ENCODE results near the gene COL17A1.

The COL17A1 gene

DNA sequence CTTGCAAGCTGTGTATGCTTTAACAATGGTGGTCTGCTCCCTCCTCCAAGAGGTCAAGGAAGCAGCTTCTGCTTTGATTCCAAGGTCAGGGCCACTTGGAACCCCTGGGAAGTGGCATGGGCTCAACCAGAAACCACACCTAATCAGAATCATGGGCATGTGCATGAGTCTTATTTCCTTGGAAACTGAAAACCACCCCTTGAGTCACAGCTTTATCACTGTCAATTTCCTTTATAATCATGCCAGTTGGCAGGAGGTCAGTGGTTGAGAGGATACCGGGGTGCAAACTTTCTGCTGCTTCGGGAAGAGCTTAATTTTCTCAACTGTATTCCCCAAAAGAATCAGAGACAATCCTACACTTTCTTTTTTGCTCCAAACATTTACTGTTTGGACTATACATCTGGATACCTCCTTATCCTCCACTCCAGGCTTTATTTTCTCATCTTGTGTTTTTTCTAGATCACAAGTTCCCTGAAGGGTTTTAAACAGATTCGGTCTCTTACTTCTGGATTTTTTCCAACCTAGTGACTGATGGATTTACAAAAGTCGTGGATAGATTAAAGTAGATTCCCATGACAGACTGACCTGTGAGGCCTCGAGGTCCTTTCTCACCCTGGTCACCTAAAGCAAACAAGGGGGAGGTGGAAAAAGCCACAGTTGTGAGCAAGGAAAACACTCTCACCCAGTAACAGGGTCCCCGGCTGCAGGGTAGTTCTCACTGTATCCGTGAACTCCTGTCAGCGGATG is 36.0 kb downstream of the COL17A1 start:
- DNase-seq: no peak

DNA sequence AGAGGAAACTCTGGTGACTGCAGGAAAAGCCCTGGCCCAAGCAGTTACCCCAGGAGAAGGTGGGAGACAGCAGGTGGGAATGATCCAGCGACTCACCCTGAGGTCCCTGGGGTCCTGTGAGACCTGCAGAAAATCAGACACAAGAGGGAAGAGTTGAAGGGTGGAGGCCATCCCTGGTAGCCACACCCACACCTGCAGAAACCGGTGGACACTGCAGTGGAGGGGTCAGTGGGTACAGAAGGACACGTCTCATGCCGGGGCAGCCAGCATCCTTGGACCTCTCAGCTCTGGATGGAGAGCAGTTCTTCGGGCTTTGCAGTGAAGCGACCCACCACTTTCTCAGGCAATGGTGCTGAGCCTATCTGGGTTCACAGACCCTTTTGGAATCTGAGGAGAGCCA is 39.0 kb downstream of the COL17A1 start:
- DNase-seq: no peak

- peak; percentile 48 for DNase-seq
These were observed 40.3 kb downstream of the COL17A1 start for GRCh38 chr10:104045151-104046089.

GRCh38 chr10:104043854-104044253 is 41.8 kb downstream of the COL17A1 start:
- no peak for DNase-seq

GRCh38 chr10:104043185-104043830 is 42.4 kb downstream of the COL17A1 start:
- DNase-seq: no peak

- no peak for DNase-seq
These were observed 43.7 kb downstream of the COL17A1 start for GRCh38 chr10:104041891-104042535.

DNA sequence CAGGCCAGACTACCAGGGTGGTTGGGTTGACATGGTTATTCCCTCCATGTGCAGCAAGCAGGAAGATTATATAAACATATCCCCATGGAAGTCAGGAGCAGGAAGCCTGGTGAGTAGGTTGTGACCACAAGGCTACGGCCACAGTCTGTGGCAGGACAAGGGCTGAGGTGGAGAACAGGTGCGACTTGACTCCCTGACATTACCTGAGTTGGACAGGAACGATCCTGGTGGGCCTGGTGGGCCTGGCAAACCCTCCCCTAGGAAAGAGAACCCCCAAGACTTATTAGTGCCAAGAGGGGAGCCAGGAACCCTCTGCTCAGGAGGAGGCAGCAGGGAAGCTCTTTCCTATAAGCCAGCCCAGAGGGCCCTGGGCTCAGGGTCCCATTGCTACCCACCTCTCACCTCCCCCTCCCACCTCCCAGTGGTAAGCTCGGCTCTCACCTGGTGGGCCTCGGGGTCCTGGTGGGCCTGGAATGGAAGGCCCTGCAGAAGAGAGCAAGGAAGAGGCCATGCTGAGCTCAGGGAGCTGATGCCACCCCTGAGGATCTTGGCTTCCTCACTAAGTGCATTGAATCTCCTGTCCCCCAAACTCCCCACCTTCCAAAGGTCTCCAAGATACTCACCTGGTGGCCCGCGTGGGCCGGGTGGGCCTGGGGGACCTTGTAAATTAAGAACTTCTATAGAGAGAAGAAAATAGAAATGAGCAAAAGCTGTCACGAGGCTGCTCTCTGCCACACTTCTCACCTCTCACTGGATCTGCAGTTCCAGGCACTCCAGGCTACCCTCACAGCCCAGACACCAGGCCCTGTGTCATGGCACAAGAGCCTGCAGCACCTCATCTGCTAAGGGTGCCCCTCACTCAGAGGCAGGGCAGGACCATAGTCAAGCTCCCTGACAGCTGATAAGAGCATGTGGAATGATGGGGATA is 44.6 kb downstream of the COL17A1 start:
- no peak for DNase-seq

DNA sequence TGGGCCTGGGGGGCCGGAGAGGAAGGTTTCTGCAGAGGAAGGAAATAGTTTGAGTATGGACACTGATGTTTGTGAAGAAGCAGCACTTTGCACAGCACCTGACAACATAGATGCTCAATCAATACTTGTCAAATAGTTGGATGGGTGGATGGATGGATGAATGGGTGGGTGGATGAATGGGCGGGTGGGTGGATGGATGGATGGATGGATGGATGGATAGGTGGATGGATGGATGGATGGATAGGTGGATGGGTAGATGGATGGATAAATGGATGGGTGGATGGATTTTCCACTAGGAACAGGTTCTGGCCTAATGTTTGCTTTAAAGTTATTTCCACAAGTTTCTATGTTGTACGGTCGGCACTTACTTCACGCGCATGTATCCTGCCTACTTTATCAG is 45.3 kb downstream of the COL17A1 start:
- no peak for DNase-seq

DNA sequence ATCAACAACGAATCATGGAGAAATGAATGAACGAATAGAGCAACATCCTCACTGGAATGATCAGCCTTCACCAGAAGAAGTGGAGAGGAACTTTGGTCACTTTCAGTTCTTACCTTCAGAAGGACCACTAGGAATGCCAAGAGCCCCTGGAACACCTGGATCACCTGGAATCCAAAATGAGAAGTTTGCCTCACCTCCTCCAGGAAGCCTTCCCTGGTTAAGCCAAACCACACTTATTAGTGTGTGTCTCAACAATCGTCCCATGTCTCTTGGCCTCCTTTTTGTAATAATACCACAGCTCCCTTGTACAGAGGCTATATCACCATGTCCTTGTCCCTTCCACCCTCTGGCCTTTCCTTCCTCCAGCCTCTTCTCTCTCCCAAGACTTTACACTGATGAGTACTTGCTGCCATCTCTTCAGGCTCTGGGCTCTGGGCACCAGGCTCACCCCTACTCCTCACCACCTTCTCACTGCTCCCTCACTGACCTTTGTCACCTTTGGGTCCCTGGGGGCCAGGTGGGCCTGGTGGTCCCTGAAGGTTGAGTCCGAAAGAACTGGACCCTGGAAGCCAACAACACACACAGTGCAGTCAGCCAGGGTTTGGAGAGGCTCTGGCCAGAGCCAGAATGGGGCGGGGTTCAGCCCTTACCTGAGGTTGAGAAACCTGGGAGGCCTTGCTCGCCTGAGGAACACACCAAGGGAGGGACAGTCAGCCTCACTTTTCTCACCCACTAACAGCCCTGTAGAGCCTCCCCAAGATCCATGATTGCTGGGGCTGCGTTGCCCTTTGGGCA is 46.5 kb downstream of the COL17A1 start:
- no peak for DNase-seq

GRCh38 chr10:104038537-104038936 is 47.1 kb downstream of the COL17A1 start:
- no peak for DNase-seq

DNA sequence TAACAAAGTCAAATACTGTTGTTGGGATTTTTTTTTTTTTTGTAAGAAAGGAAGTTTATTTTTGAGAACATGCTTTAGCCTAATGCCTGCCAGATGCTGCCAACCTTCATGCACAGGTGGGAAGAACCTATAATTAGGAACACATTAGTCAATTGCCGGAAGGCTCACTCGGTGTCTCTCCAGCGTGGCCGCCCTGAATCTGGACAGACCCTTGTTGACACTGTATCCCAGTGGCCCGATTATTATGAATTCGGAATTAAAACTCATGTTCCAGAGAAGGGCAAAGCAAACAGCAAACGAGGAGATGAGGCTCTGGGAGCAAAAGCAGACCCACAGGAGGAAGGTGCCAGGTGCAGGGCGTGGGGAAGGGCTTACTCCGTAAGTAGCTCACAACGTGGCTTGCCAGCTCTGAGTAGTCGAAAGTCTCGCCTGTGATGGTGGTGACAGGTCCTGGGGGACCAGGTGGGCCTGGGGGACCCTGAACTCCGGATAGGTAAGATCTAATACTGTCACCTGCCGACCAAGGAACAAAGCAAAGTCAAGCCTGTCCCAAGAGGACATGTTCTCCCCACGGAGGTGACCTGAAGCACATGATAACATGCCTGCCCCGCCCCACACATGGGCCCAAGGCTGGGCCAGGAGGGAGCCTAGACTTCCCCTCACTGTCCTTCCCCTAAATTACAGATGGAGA is 48.3 kb downstream of the COL17A1 start:
- DNase-seq: no peak

DNA sequence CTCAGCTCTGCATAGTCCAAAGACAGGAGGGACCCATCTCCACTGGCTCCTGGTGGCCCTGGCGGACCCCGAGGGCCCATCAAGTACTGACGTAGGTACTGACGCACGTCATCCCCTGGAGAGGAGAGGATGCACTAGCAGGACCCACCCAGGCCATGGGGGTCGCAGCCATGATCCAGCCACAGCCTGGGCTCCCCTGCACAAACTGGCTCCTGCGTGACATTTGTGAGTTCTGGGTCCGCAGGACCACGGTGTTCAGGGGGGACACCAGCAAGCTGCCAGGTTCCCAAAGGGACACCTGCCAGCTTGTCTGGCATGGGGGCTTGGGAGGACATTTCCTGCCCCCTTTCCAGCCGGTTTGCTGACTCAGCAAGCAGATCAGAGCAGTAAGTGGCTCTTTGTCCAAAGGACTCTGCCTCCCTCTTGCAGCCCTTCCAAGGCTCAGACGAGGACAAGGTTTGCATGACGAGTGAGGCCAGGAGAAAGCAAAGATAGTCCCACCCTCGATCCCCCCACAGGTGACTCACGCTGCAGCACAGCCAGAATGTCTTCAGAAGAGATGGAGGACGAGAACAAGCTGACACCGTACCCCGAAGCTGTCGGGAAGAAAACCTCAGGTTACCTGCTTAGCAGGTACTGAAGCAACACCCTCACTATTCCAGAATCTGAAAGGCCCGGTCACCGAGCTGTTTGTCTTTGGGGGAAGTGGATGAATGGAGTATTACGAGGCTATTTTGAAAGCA is 49.0 kb downstream of the COL17A1 start:
- DNase-seq: no peak

DNA sequence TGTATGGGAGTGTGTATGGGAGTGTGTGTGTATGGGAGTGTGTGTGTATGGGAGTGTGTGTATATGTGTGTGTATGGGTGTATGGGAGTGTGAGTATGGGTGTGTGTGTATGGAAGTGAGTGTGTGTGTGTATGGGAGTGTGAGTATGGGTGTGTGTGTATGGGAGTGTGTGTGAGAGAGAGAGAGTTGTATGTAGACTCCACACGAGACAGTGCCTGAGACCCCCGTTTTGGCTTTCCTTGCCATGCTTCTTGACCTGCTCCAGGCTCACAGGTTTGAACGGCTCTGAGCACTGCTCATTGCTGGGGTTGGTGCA is 49.7 kb downstream of the COL17A1 start:
- DNase-seq: no peak

- DNase-seq: no peak
These were observed 50.2 kb downstream of the COL17A1 start for GRCh38 chr10:104035194-104036068.

DNA sequence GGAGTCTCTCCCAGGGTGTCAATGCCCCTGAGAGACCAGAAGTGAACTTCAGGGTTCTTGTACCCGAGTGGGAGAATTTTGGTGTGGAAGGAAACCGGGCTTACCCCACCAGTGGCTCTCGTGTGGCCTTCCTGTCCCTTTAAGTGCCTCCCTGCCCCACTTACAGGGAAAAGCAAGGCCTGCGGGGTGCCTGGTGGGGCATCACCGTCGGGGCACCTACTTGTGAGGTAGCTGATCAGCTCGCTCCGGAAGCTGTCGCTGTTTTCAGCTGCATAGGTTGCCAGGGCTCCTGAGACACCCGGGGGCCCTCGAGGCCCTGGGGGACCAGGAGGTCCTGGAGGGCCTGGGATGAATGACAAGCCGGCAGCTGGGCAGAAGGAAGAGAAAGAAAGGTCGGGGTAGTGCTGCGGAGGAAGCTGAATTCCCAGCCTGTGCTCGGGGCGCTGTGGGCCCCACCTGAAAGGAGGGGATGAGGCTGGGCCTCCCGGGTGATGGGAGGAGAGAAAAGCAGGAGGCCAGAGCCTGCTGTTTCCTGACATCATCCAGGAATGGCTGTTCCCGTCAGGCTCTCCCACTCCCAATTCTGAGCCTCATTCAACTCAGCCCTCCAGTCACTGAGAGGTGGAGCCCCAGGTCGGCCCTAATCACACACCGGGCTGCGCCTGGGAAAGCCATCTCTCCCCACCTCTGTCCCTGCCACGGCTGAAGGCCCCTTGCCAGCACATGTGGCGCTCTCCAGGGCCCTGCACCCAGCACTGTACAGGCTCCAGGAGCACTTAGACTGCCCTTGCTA is 51.1 kb downstream of the COL17A1 start:
- DNase-seq: no peak

GRCh38 chr10:104033966-104034365 is 51.7 kb downstream of the COL17A1 start:
- no peak for DNase-seq

- no peak for DNase-seq
These were observed 52.2 kb downstream of the COL17A1 start for GRCh38 chr10:104033401-104033930.
